HCT116 (cell line): ENCODE data around the gene ELOVL5. TPM values are rescaled to one million over a fixed set of nuclear protein-coding genes. Genes with fewer than 3 reads are reported as not detected.

ENCODE experiments used
- ATAC-seq: fragments of 200-7000 bp; cut with Tn5 transposase; 2 replicates; pipeline ENCODE4 v1.9.1; 2020; ENCODE audit warnings: mild to moderate bottlenecking, moderate library complexity
- BruUV-seq: library from RNA; stranded (reverse); fragments of 400-500 nt; replicated peaks from 2 replicates; lab custom pipeline; 2021; lab: Mats Ljungman, UMichigan
- CTCF ChIA-PET: fragments of 300-600 bp; sonication (Branson Sonifier 250); formaldehyde crosslinking; loops from one replicate; lab custom pipeline; 2021; ENCODE audit warnings: antibody characterized with exemption; lab: Charles Lee
- POLR2A ChIA-PET: fragments of 300-600, 350-600 bp; sonication (Branson Sonifier 250); formaldehyde crosslinking; loops from one replicate; lab custom pipeline; 2021; ENCODE audit warnings: antibody characterized with exemption; lab: Charles Lee
- RAD21 ChIA-PET, 2 experiments: fragments of 300-600 bp; sonication (Branson Sonifier 250); formaldehyde crosslinking; loops; one replicate each; lab custom pipeline; 2023; ENCODE audit warnings: low total read pairs in 2 of 2; ENCODE audit not compliant: uncharacterized antibody in 2 of 2, unreplicated experiment in 2 of 2, low non-redundant PET in 1 of 2; lab: Charles Lee
- DNase-seq: peaks from one replicate; pipeline ENCODE4 v3.0.0-alpha.2; 2010; ENCODE audit warnings: low read depth, low spot score
- H2AFZ ChIP-seq: fragments of 200-600 bp; shearing (Covaris generic), sonication (generic); 2 replicates; pipeline ENCODE4 v1.6.1; 2017; ENCODE audit warnings: low read depth, mixed run types, mixed read lengths, antibody characterized with exemption, low read length; ENCODE audit not compliant: poor library complexity, severe bottlenecking
- H3K27ac ChIP-seq: 2 replicates; pipeline ENCODE4 v1.5.1; 2012; ENCODE audit warnings: low read depth, low read length
- H3K27me3 ChIP-seq: fragments of 200-600 bp; sonication (generic); 2 replicates; pipeline ENCODE4 v1.6.1; 2016; ENCODE audit warnings: mixed run types, low read length, mixed read lengths; ENCODE audit not compliant: insufficient read depth
- H3K36me3 ChIP-seq, 2 experiments: fragments of 200-500 bp in 1 of 2; fragments of 200-600 bp in 1 of 2; sonication (Bioruptor generic) in 1 of 2; sonication (generic) in 1 of 2; 2 replicates each; pipeline versions ENCODE4 v1.5.1 to v1.6.1; 2014 to 2016; ENCODE audit warnings: low read length in 2 of 2, inconsistent platforms in 1 of 2, mixed read lengths in 1 of 2, mixed run types in 1 of 2; ENCODE audit not compliant: insufficient read depth in 2 of 2, control insufficient read depth in 1 of 2
- H3K4me1 ChIP-seq, 2 experiments: fragments of 200-600 bp in 1 of 2; sonication (generic) in 1 of 2; 2 replicates each; pipeline versions ENCODE4 v1.5.1 to v1.6.1; 2012 to 2017; ENCODE audit warnings: low read length in 2 of 2, inconsistent platforms in 1 of 2, mild to moderate bottlenecking in 1 of 2, mixed read lengths in 1 of 2, mixed run types in 1 of 2, moderate library complexity in 1 of 2; ENCODE audit not compliant: insufficient read depth in 2 of 2, control insufficient read depth in 1 of 2
- H3K4me2 ChIP-seq: fragments of 200-600 bp; sonication (generic); 2 replicates; pipeline ENCODE4 v1.6.1; 2017; ENCODE audit warnings: mixed run types, low read length, mixed read lengths
- H3K4me3 ChIP-seq, 2 experiments: fragments of 200-600 bp in 1 of 2; sonication (generic) in 1 of 2; replicated peaks in 1 of 2; 2 replicates each; pipeline ENCODE4 v1.5.1; 2011 to 2016; ENCODE audit warnings: low read length in 2 of 2, control low read depth in 1 of 2, low read depth in 1 of 2, mild to moderate bottlenecking in 1 of 2, mixed read lengths in 1 of 2, mixed run types in 1 of 2
- H3K79me2 ChIP-seq: fragments of 200-600 bp; sonication (generic); 2 replicates; pipeline ENCODE4 v1.6.1; 2017; ENCODE audit warnings: mild to moderate bottlenecking, mixed run types, low read length, moderate library complexity, mixed read lengths; ENCODE audit not compliant: insufficient read depth
- H3K9ac ChIP-seq: fragments of 200-600 bp; sonication (generic); 2 replicates; pipeline ENCODE4 v1.6.1; 2016; ENCODE audit warnings: low read length, mixed read lengths
- H3K9me2 ChIP-seq: fragments of 200-600 bp; sonication (generic), shearing (Covaris generic); 2 replicates; pipeline ENCODE4 v1.6.1; 2017; ENCODE audit warnings: mixed run types, mild to moderate bottlenecking, moderate library complexity; ENCODE audit not compliant: insufficient read depth
- H3K9me3 ChIP-seq, 2 experiments: fragments of 200-500 bp in 1 of 2; fragments of 200-600 bp in 1 of 2; sonication (Bioruptor generic) in 1 of 2; sonication (generic) in 1 of 2; 2 replicates each; pipeline ENCODE4 v1.6.1; 2014 to 2017; ENCODE audit warnings: low read length in 2 of 2, mixed read lengths in 2 of 2, inconsistent platforms in 1 of 2, low read depth in 1 of 2, mild to moderate bottlenecking in 1 of 2, mixed run types in 1 of 2, moderate library complexity in 1 of 2; ENCODE audit not compliant: control insufficient read depth in 1 of 2, insufficient read depth in 1 of 2
- H4K20me1 ChIP-seq: fragments of 200-600 bp; sonication (generic), shearing (Covaris generic); 2 replicates; pipeline ENCODE4 v1.6.1; 2017; ENCODE audit warnings: mixed run types, mild to moderate bottlenecking, moderate library complexity; ENCODE audit not compliant: insufficient read depth
- ATF3 ChIP-seq: IDR thresholded peaks from 2 replicates; pipeline ENCODE4 v1.6.1; 2012
- CBX3 ChIP-seq: IDR thresholded peaks from 2 replicates; pipeline ENCODE4 v1.6.1; 2012; ENCODE audit warnings: low read depth
- EGR1 ChIP-seq: IDR thresholded peaks from 2 replicates; pipeline ENCODE4 v1.6.1; 2012; ENCODE audit warnings: low read depth
- FOSL1 ChIP-seq: IDR thresholded peaks from 2 replicates; pipeline ENCODE4 v1.6.1; 2012; ENCODE audit warnings: low read depth
- JUND ChIP-seq: IDR thresholded peaks from 2 replicates; pipeline ENCODE4 v1.6.1; 2012
- RAD21 ChIP-seq: IDR thresholded peaks from 2 replicates; pipeline ENCODE4 v1.6.1; 2012; ENCODE audit warnings: low read depth, mild to moderate bottlenecking
- SIN3A ChIP-seq: IDR thresholded peaks from 2 replicates; pipeline ENCODE4 v1.6.1; 2012; ENCODE audit warnings: low read depth
- SRF ChIP-seq: IDR thresholded peaks from 2 replicates; pipeline ENCODE4 v1.6.1; 2012; ENCODE audit warnings: low read depth
- TCF7L2 ChIP-seq: IDR thresholded peaks from 2 replicates; pipeline ENCODE4 v1.7.0; 2011; ENCODE audit warnings: borderline replicate concordance, inconsistent platforms; ENCODE audit not compliant: insufficient read depth, insufficient read length; ENCODE audit errors: extremely low read depth
- ZFX ChIP-seq: fragments of 450-650 bp; IDR thresholded peaks from 2 replicates; pipeline ENCODE4 v1.6.1; 2017
- intact Hi-C: fragments of 100-400 bp; cut with micrococcal nuclease; formaldehyde crosslinking; loops from 2 replicates; pipeline ENCODE4 v1.10.0; 2022
- total RNA-seq: library from RNA; stranded (reverse); gene quantifications from one replicate; pipeline ENCODE4 v1.2.1, GENCODE V29; 2021; ENCODE audit not compliant: unreplicated experiment
- TF ChIP-seq, protein P1 (sequence below), 3 experiments: fragments of 200-600 bp in 1 of 3; sonication (generic) in 1 of 3; IDR thresholded peaks in 2 of 3; conservative IDR thresholded peaks in 1 of 3; 2 replicates each; pipeline ENCODE4 v1.5.1; 2012 to 2017; ENCODE audit warnings: low read depth in 2 of 3, low read length in 2 of 3, antibody characterized with exemption in 1 of 3, borderline replicate concordance in 1 of 3, control low read depth in 1 of 3, mild to moderate bottlenecking in 1 of 3, mixed read lengths in 1 of 3, mixed run types in 1 of 3, moderate library complexity in 1 of 3; ENCODE audit not compliant: insufficient read depth in 1 of 3
- TF ChIP-seq, protein P2 (sequence below): IDR thresholded peaks from 2 replicates; pipeline ENCODE4 v1.6.1; 2012

Gene ELOVL5
- total RNA-seq, 1 experiment from 2014 or later = 85.3 TPM

GRCh38 chr6:53240139-53240538, 108.6 kb downstream of the ELOVL5 start:
- Histone ChIP-seq H3K36me3 (no peaks in the 10 kb centered on the region), H2AFZ (no peak overlapping the region), H3K4me1 (no peaks in the 10 kb centered on the region), H3K27ac (no peak overlapping the region), H3K4me2 (no peak overlapping the region), H3K9ac (no peak overlapping the region), H3K9me3 (no peaks in the 10 kb centered on the region), H3K27me3 (no peaks in the 10 kb centered on the region), H3K79me2 (no peaks in the 10 kb centered on the region), H4K20me1 (no peaks in the 10 kb centered on the region), H3K9me2 (no peaks in the 10 kb centered on the region), H3K4me3 (no peak overlapping the region)
- ChIA-PET RAD21 (no interaction called here), CTCF (no interaction called here), POLR2A (no interaction called here)
- DNase-seq (no peak), ATAC-seq (no peak)
- intact Hi-C loops = no loop called here
- TF ChIP-seq CBX3 = no peak
- no peak for TF ChIP-seq RAD21
- no peak for TF ChIP-seq JUND
- TF ChIP-seq TCF7L2 = no peak
- no peak for TF ChIP-seq EGR1
- TF ChIP-seq, protein P1, sequence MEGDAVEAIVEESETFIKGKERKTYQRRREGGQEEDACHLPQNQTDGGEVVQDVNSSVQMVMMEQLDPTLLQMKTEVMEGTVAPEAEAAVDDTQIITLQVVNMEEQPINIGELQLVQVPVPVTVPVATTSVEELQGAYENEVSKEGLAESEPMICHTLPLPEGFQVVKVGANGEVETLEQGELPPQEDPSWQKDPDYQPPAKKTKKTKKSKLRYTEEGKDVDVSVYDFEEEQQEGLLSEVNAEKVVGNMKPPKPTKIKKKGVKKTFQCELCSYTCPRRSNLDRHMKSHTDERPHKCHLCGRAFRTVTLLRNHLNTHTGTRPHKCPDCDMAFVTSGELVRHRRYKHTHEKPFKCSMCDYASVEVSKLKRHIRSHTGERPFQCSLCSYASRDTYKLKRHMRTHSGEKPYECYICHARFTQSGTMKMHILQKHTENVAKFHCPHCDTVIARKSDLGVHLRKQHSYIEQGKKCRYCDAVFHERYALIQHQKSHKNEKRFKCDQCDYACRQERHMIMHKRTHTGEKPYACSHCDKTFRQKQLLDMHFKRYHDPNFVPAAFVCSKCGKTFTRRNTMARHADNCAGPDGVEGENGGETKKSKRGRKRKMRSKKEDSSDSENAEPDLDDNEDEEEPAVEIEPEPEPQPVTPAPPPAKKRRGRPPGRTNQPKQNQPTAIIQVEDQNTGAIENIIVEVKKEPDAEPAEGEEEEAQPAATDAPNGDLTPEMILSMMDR (IDR thresholded peaks at IDR 0.05 in 2 of 3, conservative IDR thresholded peaks at IDR 0.05 in 1 of 3; ENCODE audit: borderline replicate concordance in 1 of 3, insufficient read depth in 1 of 3, low read depth in 2 of 3, low read length in 2 of 3) = no peak
- TF ChIP-seq SRF = no peak
- TF ChIP-seq FOSL1 = no peak
- TF ChIP-seq ATF3 = no peak
- no peak for TF ChIP-seq ZFX
- TF ChIP-seq, protein P2, sequence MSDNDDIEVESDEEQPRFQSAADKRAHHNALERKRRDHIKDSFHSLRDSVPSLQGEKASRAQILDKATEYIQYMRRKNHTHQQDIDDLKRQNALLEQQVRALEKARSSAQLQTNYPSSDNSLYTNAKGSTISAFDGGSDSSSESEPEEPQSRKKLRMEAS = no peak
- no peak for TF ChIP-seq SIN3A
- BruUV-seq = no TSS peak
